ENCODE results near the gene RAB36. TPM values are rescaled to one million over a fixed set of nuclear protein-coding genes. Genes with fewer than 3 reads are reported as not detected.
A peak's percentile ranks its signal among the peaks of the same experiment; 100 is the strongest.

The RAB36 gene
- total and polyA plus RNA-seq, 5 experiments from 2014 or later = 0.66 to 2.0 (median 1.1) TPM

DNA sequence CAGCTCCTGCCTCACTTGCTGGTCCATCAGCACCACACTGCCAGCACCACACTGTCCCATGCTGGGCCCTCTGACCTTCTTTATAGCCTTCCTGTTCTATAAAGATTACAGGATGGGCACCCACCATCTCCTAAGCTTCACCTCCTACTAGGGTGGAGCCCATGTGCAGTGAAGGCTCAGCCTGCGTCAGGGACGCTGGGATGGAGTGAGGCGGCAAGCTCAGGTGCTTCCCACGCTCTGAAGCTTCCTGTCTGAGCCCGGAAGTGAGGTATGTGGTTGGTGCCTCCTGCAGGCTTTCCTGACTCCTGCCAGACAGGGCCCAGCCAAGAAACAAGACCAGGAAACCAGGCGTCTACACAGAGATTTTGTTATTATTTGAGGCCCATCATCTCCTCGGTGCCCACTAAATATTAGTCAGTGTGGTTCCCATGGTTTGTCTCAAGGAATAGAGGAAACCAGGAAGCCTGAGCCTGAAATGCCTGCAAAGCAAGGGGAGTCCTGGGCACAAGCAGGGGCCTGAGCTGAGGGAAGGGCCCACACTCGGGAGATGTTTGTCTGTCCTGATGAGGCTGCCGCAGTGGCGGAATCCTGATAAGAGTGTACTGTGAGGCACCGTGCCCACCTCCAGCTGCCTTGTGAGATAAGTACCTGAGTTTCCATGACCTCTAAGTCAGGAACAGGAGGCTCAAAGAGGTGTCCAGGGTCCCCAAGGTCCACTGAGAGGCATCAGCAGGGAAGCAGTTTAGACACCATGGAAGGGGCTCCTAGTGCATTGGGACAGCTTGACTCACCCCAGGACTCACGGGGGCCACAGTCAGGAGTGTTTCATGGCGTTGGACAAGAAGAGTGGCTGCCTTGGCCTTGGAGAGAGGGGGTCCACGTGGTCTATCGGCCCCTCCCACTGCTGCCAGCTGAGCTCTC is 25.5 kb upstream of the RAB36 start:
- Mint-ChIP-seq H3K36me3 (no peaks in the 10 kb centered on the region), H3K27ac (peak overlapping the region; percentile 85 to 98 (median 96)), H3K27me3 (no peaks in the 10 kb centered on the region), H3K4me3 (peak overlapping the region; percentile 38 to 83 (median 56)), H3K9me3 (peaks cover 0 to 2% (median 0%) of the 10 kb centered on the region in 9 donors), H3K4me1 (peaks cover 11 to 19% (median 15%) of the 10 kb centered on the region in 4 donors)
- DNase-seq = peak in 9 of 10 donors; percentile 26 to 71 (median 56)
- POLR2A ChIA-PET = interaction anchor here (1.1 to 2.8 kb wide), 4 partner anchors 8 to 21 kb away, joined by 4 to 12 read pairs (median 6); no protein-coding TSS in a partner anchor
- peak; percentile 92 to 99 for ATAC-seq

DNA sequence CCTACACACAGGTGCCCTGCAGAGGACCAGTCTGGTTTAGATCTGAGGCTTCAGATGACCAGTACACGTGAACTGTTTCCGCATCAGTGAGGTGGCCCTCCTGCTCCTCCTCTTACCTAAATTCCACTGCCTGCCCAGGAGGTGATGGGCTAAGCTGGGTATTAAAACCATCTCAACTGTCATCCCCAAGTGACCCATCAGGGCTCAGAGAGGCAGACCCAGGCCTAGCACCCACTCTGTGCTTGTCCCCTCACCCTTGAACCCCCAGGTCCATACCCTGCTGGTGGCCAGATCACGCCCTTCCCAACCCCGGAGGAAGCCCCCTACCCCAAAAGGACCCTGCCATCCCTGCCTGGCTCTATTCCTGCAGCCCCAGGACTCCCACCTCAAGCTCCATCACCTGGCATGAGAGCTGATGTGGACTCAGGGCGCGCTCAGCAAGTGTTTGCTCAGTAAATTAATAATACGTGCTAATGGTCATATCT is 24.8 kb upstream of the RAB36 start:
- peaks cover 0 to 2% (median 0%) of the 10 kb centered on the region in 9 donors for H3K9me3 Mint-ChIP-seq
- POLR2A ChIA-PET = interaction anchor here (0.5 to 2.8 kb wide), 3 partner anchors 15 to 20 kb away, joined by 4 to 12 read pairs (median 6); no protein-coding TSS in a partner anchor
- peak overlapping the region in 9 of 10 donors; percentile 13 to 98 (median 95) for H3K27ac Mint-ChIP-seq
- H3K27me3 Mint-ChIP-seq = no peaks in the 10 kb centered on the region
- H3K4me3 Mint-ChIP-seq = peak overlapping the region in 1 of 10 donors; percentile 6
- no peaks in the 10 kb centered on the region for H3K36me3 Mint-ChIP-seq
- DNase-seq (no peak), ATAC-seq (no peak)
- H3K4me1 Mint-ChIP-seq = peaks cover 11 to 19% (median 15%) of the 10 kb centered on the region in 4 donors

DNA sequence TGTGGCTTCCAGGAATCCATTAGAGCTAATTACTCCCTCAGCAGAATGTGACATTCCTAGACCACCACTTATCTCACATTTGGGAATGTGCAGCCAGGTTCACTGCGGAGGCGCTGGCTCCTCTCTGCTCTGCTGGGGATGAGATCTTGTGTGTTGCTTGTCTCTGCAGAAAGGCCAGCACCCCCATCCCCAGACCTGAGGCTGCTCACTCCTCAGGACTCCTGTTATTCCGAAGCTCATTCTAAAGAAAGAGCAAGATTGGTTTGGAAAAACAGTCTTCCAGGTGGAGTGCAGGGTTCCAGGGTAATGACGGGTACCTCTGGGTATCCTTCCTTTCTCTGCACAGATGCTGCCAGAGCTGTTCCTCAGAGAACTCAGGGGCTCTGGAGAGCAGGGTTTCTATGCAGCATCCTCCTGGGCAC is 24.3 kb upstream of the RAB36 start:
- POLR2A ChIA-PET = interaction anchor here (0.5 to 2.8 kb wide), 3 partner anchors 14 to 599 kb away, joined by 4 to 12 read pairs (median 6); no protein-coding TSS in a partner anchor
- Mint-ChIP-seq H3K27ac (peak overlapping the region in 7 of 10 donors; percentile 13 to 69 (median 48)), H3K27me3 (no peaks in the 10 kb centered on the region), H3K4me1 (peaks cover 10 to 19% (median 15%) of the 10 kb centered on the region in 4 donors), H3K9me3 (peaks cover 0 to 1% (median 0%) of the 10 kb centered on the region in 9 donors), H3K36me3 (no peaks in the 10 kb centered on the region), H3K4me3 (no peak overlapping the region)
- no peak for ATAC-seq
- no peak for DNase-seq

DNA sequence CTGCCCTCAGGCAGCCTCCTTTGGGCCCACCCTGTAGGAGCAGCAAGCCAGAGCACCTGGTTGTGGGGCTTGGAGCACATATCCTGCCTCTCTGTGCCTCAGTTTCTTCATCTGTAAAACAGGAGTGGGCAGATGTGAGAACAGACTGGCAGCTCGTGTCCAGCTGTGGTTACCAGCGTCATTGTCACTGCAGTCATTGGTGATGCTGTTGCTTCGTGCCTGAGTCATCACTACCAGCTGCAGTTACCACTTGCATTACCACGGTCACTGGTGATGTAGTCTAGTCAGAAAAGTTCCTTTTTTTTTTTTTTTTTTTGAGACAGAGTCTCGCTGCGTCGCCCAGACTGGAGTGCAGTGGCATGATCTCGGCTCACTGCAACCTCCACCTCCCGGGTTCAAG is 23.9 kb upstream of the RAB36 start:
- no peak for DNase-seq
- H3K27ac Mint-ChIP-seq = peak overlapping the region in 3 of 10 donors; percentile 6 to 50 (median 48)
- no peaks in the 10 kb centered on the region for H3K27me3 Mint-ChIP-seq
- POLR2A ChIA-PET = interaction anchor here (0.5 to 0.7 kb wide), 2 partner anchors 18 to 599 kb away, joined by 5 to 6 read pairs; no protein-coding TSS in a partner anchor
- ATAC-seq = no peak
- H3K36me3 Mint-ChIP-seq = no peaks in the 10 kb centered on the region
- H3K4me1 Mint-ChIP-seq = peaks cover 9 to 19% (median 15%) of the 10 kb centered on the region in 4 donors
- H3K9me3 Mint-ChIP-seq = no peaks in the 10 kb centered on the region
- no peak overlapping the region for H3K4me3 Mint-ChIP-seq

DNA sequence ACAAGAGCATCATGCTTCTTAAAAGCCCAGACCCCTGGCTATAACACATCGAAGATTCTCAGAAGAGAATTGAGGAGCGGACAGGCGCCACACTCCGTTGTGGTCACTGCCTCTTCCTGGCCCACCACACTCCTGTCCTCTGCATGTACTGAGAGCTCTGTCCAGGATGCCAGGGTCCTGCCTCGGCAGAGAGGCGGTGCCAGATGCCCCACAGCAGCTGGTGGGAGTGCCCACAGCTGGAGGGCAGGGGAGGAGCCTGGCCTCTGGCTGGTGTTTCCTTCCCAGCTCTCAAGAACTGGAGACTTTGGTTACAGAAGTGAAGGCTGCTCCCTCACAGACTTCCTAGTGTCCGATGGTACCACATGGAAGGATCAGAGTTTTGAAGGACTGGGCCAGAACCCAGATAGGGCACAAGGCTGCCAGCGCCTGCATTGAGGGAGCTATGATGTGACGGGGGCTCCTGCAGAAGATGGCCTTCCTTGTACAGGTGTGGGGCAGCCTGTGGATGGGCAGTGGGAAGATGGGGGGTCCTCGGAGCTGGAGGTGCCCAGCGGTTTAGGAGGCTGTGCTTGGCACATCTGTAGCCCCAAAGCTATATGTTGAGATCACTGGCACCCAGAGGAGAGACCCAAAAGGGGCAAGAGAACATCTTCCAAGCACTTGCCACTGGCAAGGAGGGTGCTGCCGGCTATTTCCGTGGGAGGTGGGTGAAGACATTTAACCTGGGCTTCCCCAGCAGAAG is 22.9 kb upstream of the RAB36 start:
- ATAC-seq (no peak), DNase-seq (no peak)
- no peak overlapping the region for H3K4me3 Mint-ChIP-seq
- H3K36me3 Mint-ChIP-seq = no peaks in the 10 kb centered on the region
- H3K4me1 Mint-ChIP-seq = peaks cover 9 to 19% (median 15%) of the 10 kb centered on the region in 4 donors
- H3K27ac Mint-ChIP-seq = peak overlapping the region in 2 of 10 donors; percentile 29 to 45
- H3K9me3 Mint-ChIP-seq = no peaks in the 10 kb centered on the region
- POLR2A ChIA-PET = interaction anchor here (0.7 to 1.4 kb wide), 2 partner anchors 11 to 17 kb away, joined by 3 to 5 read pairs; no protein-coding TSS in a partner anchor
- no peaks in the 10 kb centered on the region for H3K27me3 Mint-ChIP-seq

DNA sequence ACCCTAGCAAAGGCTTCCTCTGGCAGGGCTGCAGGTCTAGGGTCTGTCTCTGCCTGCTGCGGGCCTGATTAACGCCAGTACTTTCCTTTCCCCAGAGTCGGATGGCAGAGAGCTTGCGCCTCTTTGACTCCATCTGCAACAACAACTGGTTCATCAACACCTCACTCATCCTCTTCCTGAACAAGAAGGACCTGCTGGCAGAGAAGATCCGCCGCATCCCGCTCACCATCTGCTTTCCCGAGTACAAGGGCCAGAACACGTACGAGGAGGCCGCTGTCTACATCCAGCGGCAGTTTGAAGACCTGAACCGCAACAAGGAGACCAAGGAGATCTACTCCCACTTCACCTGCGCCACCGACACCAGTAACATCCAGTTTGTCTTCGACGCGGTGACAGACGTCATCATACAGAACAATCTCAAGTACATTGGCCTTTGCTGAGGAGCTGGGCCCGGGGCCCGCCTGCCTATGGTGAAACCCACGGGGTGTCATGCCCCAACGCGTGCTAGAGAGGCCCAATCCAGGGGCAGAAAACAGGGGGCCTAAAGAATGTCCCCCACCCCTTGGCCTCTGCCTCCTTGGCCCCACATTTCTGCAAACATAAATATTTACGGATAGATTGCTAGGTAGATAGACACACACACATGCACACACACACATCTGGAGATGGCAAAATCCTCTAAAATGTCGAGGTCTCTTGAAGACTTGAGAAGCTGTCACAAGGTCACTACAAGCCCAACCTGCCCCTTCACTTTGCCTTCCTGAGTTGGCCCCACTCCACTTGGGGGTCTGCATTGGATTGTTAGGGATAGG is 22.1 kb upstream of the RAB36 start:
- H3K9me3 Mint-ChIP-seq = no peaks in the 10 kb centered on the region
- H3K36me3 Mint-ChIP-seq = no peaks in the 10 kb centered on the region
- H3K4me1 Mint-ChIP-seq = peaks cover 10 to 19% (median 16%) of the 10 kb centered on the region in 4 donors
- peak overlapping the region in 4 of 10 donors; percentile 38 to 71 (median 44) for H3K27ac Mint-ChIP-seq
- no peak overlapping the region for H3K4me3 Mint-ChIP-seq
- POLR2A ChIA-PET = interaction anchor here (0.7 to 1.4 kb wide), 2 partner anchors 10 to 398 kb away, joined by 3 to 4 read pairs; no protein-coding TSS in a partner anchor
- DNase-seq (no peak), ATAC-seq (no peak)
- H3K27me3 Mint-ChIP-seq = no peaks in the 10 kb centered on the region

DNA sequence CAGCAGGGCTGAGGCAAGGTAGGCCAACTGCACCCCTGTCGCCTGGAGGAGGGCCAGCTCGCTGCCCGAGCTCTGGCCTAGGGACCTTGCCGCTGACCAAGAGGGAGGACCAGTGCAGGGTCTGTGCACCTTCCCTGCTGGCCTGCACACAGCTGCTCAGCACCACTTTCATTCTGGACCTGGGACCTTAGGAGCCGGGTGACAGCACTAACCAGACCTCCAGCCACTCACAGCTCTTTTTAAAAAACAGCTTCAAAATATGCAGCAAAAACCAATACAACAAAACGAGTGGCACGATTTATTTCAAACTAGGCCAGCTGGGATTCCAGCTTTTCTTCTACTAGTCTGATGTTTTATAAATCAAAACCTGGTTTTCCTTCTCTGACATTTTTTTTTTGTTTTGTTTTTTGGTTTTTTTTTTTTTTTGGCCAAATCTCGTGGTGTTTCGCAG is 21.4 kb upstream of the RAB36 start:
- no peak for ATAC-seq
- no peak overlapping the region for H3K27ac Mint-ChIP-seq

DNA sequence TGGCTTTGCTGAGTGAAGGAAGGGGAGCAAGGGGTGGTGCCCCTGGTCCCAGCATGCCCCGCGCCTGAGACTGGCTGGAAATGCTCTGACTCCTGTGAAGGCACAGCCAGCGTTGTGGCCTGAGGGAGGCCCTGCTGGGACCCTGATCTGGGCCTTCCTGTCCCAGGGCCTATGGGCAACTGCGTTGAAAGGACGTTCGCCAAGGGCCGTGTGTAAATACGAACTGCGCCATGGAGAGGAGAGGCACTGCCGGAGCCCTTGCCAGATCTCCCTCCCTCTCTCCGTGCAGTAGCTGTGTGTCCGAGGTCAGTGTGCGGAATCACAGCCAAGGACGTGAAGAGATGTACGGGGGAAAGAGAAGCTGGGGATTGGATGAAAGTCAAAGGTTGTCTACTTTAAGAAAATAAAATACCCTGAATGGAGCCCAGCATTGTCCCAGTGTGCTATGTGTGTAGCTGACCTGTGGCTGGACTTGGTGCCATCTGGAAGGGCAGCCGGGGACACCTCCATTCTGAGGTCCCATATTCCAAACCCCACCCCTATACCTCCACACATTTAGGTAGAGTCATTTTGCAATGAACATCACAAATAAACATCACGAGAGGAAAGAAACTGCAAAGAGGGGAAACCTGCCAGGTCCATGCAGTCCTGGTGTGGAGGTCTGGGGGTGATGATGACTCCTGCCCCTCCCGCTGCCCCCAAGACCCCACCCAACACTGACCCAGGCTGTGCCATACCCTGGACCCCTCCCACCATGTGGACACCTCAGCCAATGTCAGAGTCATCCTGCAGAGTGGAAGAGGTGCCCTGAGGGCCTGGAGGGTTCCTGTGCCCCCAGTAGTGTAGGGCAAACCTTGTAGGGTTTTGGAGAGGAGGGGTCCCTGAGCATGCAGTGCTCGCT is 20.4 kb upstream of the RAB36 start:
- H3K4me1 Mint-ChIP-seq = peaks cover 7 to 13% (median 11%) of the 10 kb centered on the region in 4 donors
- DNase-seq (no peak), ATAC-seq (no peak)
- POLR2A ChIA-PET = no interaction called here
- H3K27me3 Mint-ChIP-seq = no peaks in the 10 kb centered on the region
- no peak overlapping the region for H3K4me3 Mint-ChIP-seq
- H3K9me3 Mint-ChIP-seq = no peaks in the 10 kb centered on the region
- H3K36me3 Mint-ChIP-seq = no peaks in the 10 kb centered on the region
- H3K27ac Mint-ChIP-seq = peak overlapping the region in 1 of 10 donors; percentile 52

More for the DNA sequence above, 21.4 kb upstream of the RAB36 start:
- Mint-ChIP-seq H3K9me3 (no peaks in the 10 kb centered on the region), H3K4me1 (peaks cover 14 to 21% (median 20%) of the 10 kb centered on the region in 4 donors), H3K27me3 (no peaks in the 10 kb centered on the region), H3K36me3 (no peaks in the 10 kb centered on the region), H3K4me3 (no peak overlapping the region)
- POLR2A ChIA-PET = interaction anchor here (0.7 kb wide), 1 partner anchor 399 kb away, joined by 4 read pairs; no protein-coding TSS in a partner anchor
- DNase-seq = no peak

DNA sequence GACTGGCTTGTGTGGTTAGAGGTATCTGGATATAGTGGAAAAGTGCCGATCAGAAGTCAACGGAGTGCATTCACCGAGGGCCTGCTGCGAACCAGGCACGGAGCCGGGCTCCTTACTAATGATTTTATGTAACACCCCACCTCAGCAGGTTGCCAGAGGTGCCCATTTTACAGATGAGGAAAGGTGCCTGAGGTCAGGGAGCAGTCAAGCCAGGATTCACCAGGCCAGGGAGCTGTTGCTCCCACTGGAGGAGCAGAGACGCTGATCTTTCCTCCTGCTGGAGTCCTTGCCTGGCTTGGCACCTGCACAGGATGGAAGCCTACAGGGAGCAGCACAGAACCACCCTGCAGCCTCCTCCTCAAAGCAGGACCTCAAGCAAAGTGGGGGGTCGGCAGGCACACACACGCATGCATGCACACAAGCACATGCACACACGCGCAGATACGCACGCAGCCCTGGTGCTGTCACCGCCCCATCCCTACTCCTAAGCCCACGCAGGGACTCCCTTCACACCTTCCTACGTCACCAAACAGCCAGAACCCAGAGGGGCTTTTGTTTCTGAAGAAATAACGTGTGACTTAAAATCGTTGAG is 19.7 kb upstream of the RAB36 start:
- ATAC-seq (no peak), DNase-seq (no peak)
- no peaks in the 10 kb centered on the region for H3K9me3 Mint-ChIP-seq
- H3K36me3 Mint-ChIP-seq = no peaks in the 10 kb centered on the region
- POLR2A ChIA-PET = no interaction called here
- peaks cover 5 to 8% (median 6%) of the 10 kb centered on the region in 4 donors for H3K4me1 Mint-ChIP-seq
- H3K27me3 Mint-ChIP-seq = no peaks in the 10 kb centered on the region
- peak overlapping the region in 1 of 10 donors; percentile 22 for H3K27ac Mint-ChIP-seq
- no peak overlapping the region for H3K4me3 Mint-ChIP-seq

DNA sequence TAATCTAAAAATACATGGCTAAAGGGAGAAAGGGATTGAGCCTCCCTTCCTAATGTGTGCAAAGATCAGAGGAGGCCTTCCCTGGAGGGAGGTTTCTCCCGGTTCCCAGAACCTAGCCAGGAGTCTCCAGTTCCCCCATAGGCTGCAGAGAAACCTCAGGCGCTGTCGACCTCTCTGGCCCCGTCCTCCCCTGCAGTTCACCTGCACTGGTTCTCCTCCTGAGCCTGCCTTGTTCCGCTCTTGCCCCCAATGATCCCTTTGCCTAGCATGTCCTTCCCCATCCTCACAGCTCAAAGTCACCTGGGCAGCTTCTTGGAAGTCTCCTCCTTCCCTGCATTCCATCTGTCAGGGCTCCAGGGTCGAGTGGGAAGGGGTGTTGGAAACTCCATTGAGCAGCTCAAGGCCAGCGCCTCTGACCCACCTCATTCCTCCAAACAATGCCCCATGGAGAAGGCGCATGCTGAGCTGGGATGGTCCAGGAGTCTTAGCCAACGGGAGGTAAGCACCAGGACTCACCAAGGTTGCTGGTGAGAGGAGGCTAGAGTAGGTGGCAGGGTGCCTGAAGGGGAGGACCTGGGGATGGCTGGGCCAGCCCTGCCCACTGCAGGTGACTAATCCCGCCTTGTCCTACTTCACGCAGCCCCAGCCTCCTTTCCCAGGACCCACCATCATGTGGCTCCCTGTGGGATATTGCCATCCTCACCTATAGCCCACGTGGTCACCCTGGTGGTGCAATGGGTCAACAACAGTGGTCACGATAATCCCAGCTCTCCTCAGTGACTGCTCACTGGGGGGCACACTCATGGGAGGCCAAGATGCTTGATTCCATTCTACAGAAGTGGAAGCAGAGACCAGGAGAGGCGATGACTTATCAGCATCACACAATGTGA is 18.9 kb upstream of the RAB36 start:
- H3K4me3 Mint-ChIP-seq = no peak overlapping the region
- no peaks in the 10 kb centered on the region for H3K9me3 Mint-ChIP-seq
- POLR2A ChIA-PET = no interaction called here
- no peaks in the 10 kb centered on the region for H3K36me3 Mint-ChIP-seq
- H3K4me1 Mint-ChIP-seq = peaks cover 5 to 6% (median 5%) of the 10 kb centered on the region in 4 donors
- DNase-seq = no peak
- ATAC-seq = no peak
- H3K27me3 Mint-ChIP-seq = no peaks in the 10 kb centered on the region
- H3K27ac Mint-ChIP-seq = peak overlapping the region in 2 of 10 donors; percentile 40 to 62

All from naive thymus-derived CD8-positive, alpha-beta T cell (primary cell).